Measurements from ENCODE around the gene KCNQ1OT1.

DNA sequence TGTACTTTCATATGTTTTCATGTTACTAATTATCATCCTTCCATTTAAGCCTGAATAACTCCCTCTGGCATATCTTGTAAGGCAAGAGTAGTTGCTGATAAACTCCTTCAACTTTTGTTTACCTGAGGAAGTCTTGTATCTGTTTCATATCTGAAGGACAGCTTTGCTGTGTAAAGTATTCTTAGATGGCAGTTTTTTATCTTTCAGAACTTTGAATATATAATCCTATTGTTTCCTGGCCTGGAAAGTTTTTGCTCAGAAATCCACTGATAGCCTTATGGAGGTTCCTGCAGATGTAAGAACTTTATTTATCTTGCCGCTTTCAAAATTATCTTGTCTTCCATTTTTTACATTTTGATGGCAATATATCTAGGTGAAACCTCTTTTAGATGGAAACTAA, 69.1 kb downstream of the KCNQ1OT1 start:
- TF ChIP-seq, protein P1, sequence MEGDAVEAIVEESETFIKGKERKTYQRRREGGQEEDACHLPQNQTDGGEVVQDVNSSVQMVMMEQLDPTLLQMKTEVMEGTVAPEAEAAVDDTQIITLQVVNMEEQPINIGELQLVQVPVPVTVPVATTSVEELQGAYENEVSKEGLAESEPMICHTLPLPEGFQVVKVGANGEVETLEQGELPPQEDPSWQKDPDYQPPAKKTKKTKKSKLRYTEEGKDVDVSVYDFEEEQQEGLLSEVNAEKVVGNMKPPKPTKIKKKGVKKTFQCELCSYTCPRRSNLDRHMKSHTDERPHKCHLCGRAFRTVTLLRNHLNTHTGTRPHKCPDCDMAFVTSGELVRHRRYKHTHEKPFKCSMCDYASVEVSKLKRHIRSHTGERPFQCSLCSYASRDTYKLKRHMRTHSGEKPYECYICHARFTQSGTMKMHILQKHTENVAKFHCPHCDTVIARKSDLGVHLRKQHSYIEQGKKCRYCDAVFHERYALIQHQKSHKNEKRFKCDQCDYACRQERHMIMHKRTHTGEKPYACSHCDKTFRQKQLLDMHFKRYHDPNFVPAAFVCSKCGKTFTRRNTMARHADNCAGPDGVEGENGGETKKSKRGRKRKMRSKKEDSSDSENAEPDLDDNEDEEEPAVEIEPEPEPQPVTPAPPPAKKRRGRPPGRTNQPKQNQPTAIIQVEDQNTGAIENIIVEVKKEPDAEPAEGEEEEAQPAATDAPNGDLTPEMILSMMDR (IDR thresholded peaks at IDR 0.05): no peak
- no peak for TF ChIP-seq POLR2A (IDR thresholded peaks at IDR 0.05)

Data from esophagus squamous epithelium (tissue), 4 donors.